Stomach (tissue), 9 donors: ENCODE results near the gene ABL1. TPM values are rescaled to one million over a fixed set of nuclear protein-coding genes. Genes with fewer than 3 reads are reported as not detected.

ENCODE experiments used
- DNase-seq, 2 donors: peaks; one replicate each; pipeline versions ENCODE4 v3.0.0 to v3.0.0-alpha.2; 2013 to 2019
- H3K27ac ChIP-seq, 5 donors: fragments of 200-600 bp in 4 of 5; sonication (generic) in 4 of 5; one replicate each; pipeline ENCODE4 v1.5.1; 2013 to 2019; ENCODE audit warnings: mild to moderate bottlenecking in 1 of 5, moderate library complexity in 1 of 5
- H3K27me3 ChIP-seq, 3 donors: fragments of 200-600 bp; sonication (generic); one replicate each; pipeline ENCODE4 v1.5.1; 2017 to 2019; ENCODE audit warnings: mixed run types in 1 of 3
- H3K36me3 ChIP-seq, 4 donors: fragments of 200-600 bp; sonication (generic); 1 replicate in 3 of 4; 2 replicates in 1 of 4; pipeline ENCODE4 v1.5.1; 2016 to 2019
- H3K4me1 ChIP-seq, 4 donors: fragments of 200-600 bp; sonication (generic); one replicate each; pipeline ENCODE4 v1.5.1; 2016 to 2019
- H3K4me3 ChIP-seq, 4 donors: fragments of 200-600 bp; sonication (generic) in 3 of 4; one replicate each; pipeline ENCODE4 v1.5.1; 2016 to 2019; ENCODE audit warnings: mild to moderate bottlenecking in 1 of 4
- H3K9me3 ChIP-seq, 4 donors: fragments of 200-600 bp; sonication (generic); one replicate each; pipeline ENCODE4 v1.5.1; 2016 to 2019
- EP300 ChIP-seq: sonication (generic); formaldehyde crosslinking; IDR thresholded peaks from one replicate; pipeline ENCODE4 v1.6.1; 2017; ENCODE audit warnings: antibody characterized with exemption
- POLR2A ChIP-seq, 4 donors: fragments of 450-650 bp; IDR thresholded peaks; one replicate each; pipeline ENCODE4 v1.6.1; 2016; ENCODE audit warnings: antibody characterized with exemption in 4 of 4, control low read depth in 2 of 4, mild to moderate bottlenecking in 1 of 4, moderate library complexity in 1 of 4
- POLR2AphosphoS5 ChIP-seq, 3 donors: sonication (generic); formaldehyde crosslinking; IDR thresholded peaks; one replicate each; pipeline ENCODE4 v1.6.1; 2016; ENCODE audit warnings: antibody characterized with exemption in 3 of 3
- WGBS, 5 donors: extraction: QIAGEN DNeasy Blood & Tissue Kit in 3 of 5; methylation state at CpG; one replicate each; pipeline versions ENCODE4 v1.1.5 to v1.1.7; 2013 to 2018; 5-methylcytosine and 5-hydroxymethylcytosine counted together
- intact Hi-C: fragments of 100-400 bp; cut with DNase I; formaldehyde crosslinking; loops from one replicate; pipeline ENCODE4 v1.15.1; 2023; ENCODE audit warnings: low total_unique reads
- polyA plus RNA-seq, 3 donors: library from polyadenylated mRNA; stranded (reverse); fragments of 200-250 nt; gene quantifications; one replicate each; pipeline ENCODE4 v1.2.3, GENCODE V29; 2013
- total RNA-seq, 5 donors: library from RNA; depleted of rRNA; stranded (reverse); fragments of >200 nt; gene quantifications; one replicate each; pipeline versions ENCODE4 v1.1.0 to v1.2.3, GENCODE V29; 2014 to 2016
- TF ChIP-seq, protein P1 (sequence below), 7 experiments: fragments of 450-650 bp in 4 of 7; fragments of 200-600 bp in 3 of 7; sonication (generic) in 3 of 7; IDR thresholded peaks; one replicate each; pipeline ENCODE4 v1.5.1; 2016 to 2019; ENCODE audit warnings: antibody characterized with exemption in 7 of 7, control low read depth in 2 of 7, mild to moderate bottlenecking in 1 of 7
- donor health status: healthy with polysubstance abuse.
- donor health status: Bipolar disorder and iron deficiency.
- donor health status: healthy.

Gene ABL1
- total and polyA plus RNA-seq, 8 donors, result 19.0 to 95.9 (median 43.8) TPM

DNA sequence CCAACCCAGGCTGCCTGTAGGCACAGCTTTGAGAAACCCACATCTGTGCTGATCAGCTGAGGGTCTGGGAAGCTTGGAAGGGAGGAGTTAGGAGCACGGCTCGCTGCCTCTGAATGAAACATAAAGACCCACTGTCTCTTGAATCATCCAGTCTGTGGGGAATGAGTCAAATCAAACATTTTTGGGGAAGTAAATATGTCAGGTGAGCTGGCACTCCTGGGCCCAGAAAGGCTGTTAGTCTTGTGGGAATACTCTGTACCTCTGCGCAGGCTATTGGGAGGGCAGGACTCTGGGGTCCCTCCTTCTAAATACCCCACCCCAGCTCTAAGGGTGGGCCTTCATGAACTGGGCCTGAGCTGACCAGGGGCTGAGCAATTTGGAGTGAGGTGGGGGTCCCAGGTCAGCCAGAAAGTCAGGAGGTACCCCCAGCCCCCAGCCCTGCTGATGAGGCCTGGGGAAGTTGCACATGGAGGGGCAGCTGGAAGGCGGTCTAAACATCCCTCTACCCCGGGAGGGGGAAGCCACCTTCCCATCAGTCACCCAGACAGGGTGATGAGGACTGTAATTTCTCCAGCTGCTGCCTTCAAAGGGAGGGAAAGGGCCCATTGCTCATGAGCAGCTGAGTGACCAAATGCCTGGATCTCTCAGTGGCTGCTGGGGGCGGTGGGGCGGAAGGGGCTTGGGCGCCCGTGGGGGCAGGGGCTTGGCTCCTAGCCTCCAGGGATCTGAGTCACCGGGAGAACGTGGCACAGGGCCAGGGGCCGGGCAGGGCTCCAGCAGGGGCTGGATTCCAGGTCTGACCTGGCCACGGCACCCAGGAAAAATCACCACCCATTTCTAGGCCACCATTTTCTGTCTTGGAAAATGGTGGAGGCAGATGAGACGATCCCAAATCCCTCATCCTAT is 93.2 kb downstream of the ABL1 start:
- H3K4me3 ChIP-seq, result no peak overlapping the region
- H3K9me3 ChIP-seq, result no peaks in the 10 kb centered on the region
- 29 to 40% (median 34%) methylated on average over 4 to 14 of the region's 14 CpGs for WGBS, 5 donors
- H3K36me3 ChIP-seq, result no peaks in the 10 kb centered on the region
- TF ChIP-seq POLR2AphosphoS5 (IDR thresholded peaks at IDR 0.05), result peak in 1 of 3 donors; percentile 16
- no peak for TF ChIP-seq POLR2A (IDR thresholded peaks at IDR 0.05)
- H3K27ac ChIP-seq, result peak overlapping the region in 2 of 5 donors; percentile 2
- peak; percentile 48 to 80 for DNase-seq
- intact Hi-C loops, result no loop called here
- H3K27me3 ChIP-seq, result peaks cover 0 to 64% (median 22%) of the 10 kb centered on the region in 3 donors
- H3K4me1 ChIP-seq, result peaks cover 10 to 28% (median 19%) of the 10 kb centered on the region in 4 donors

GRCh38 chr9:130929571-130930038 is 94.6 kb downstream of the ABL1 start:
- Histone ChIP-seq H3K36me3 (no peaks in the 10 kb centered on the region), H3K9me3 (no peaks in the 10 kb centered on the region), H3K4me1 (peaks cover 10 to 30% (median 20%) of the 10 kb centered on the region in 4 donors), H3K27ac (no peak overlapping the region), H3K27me3 (peaks cover 0 to 64% (median 26%) of the 10 kb centered on the region in 3 donors), H3K4me3 (no peak overlapping the region)
- TF ChIP-seq POLR2A (IDR thresholded peaks at IDR 0.05) (no peak), EP300 (no peak), POLR2AphosphoS5 (IDR thresholded peaks at IDR 0.05) (no peak)
- TF ChIP-seq, protein P1, sequence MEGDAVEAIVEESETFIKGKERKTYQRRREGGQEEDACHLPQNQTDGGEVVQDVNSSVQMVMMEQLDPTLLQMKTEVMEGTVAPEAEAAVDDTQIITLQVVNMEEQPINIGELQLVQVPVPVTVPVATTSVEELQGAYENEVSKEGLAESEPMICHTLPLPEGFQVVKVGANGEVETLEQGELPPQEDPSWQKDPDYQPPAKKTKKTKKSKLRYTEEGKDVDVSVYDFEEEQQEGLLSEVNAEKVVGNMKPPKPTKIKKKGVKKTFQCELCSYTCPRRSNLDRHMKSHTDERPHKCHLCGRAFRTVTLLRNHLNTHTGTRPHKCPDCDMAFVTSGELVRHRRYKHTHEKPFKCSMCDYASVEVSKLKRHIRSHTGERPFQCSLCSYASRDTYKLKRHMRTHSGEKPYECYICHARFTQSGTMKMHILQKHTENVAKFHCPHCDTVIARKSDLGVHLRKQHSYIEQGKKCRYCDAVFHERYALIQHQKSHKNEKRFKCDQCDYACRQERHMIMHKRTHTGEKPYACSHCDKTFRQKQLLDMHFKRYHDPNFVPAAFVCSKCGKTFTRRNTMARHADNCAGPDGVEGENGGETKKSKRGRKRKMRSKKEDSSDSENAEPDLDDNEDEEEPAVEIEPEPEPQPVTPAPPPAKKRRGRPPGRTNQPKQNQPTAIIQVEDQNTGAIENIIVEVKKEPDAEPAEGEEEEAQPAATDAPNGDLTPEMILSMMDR (IDR thresholded peaks at IDR 0.05), result no peak
- DNase-seq, result no peak
- 85 to 96% (median 88%) methylated on average over 16 to 36 of the region's 36 CpGs for WGBS, 5 donors
- intact Hi-C loops, result no loop called here

GRCh38 chr9:130930132-130930803 is 95.2 kb downstream of the ABL1 start:
- no peaks in the 10 kb centered on the region for H3K9me3 ChIP-seq
- no peaks in the 10 kb centered on the region for H3K36me3 ChIP-seq
- no peak for DNase-seq
- peaks cover 10 to 30% (median 20%) of the 10 kb centered on the region in 4 donors for H3K4me1 ChIP-seq
- TF ChIP-seq POLR2AphosphoS5 (IDR thresholded peaks at IDR 0.05) (no peak), POLR2A (IDR thresholded peaks at IDR 0.05) (no peak), EP300 (no peak)
- TF ChIP-seq, protein P1 (IDR thresholded peaks at IDR 0.05), result no peak
- WGBS, 5 donors, result 86 to 91% (median 90%) methylated on average over 22 to 23 of the region's 23 CpGs
- no peak overlapping the region for H3K27ac ChIP-seq
- peaks cover 0 to 64% (median 32%) of the 10 kb centered on the region in 3 donors for H3K27me3 ChIP-seq
- intact Hi-C loops, result no loop called here
- no peak overlapping the region for H3K4me3 ChIP-seq

GRCh38 chr9:130930804-130931349 is 95.8 kb downstream of the ABL1 start:
- H3K4me1 ChIP-seq, result peaks cover 10 to 32% (median 20%) of the 10 kb centered on the region in 4 donors
- no peak for DNase-seq
- intact Hi-C loops, result no loop called here
- H3K36me3 ChIP-seq, result no peaks in the 10 kb centered on the region
- 87 to 94% (median 89%) methylated on average over 14 to 15 of the region's 15 CpGs for WGBS, 5 donors
- H3K4me3 ChIP-seq, result no peak overlapping the region
- TF ChIP-seq POLR2A (IDR thresholded peaks at IDR 0.05) (no peak), POLR2AphosphoS5 (IDR thresholded peaks at IDR 0.05) (no peak), EP300 (no peak)
- TF ChIP-seq, protein P1 (IDR thresholded peaks at IDR 0.05), result no peak
- no peak overlapping the region for H3K27ac ChIP-seq
- H3K27me3 ChIP-seq, result peaks cover 0 to 64% (median 38%) of the 10 kb centered on the region in 3 donors
- no peaks in the 10 kb centered on the region for H3K9me3 ChIP-seq
